ENCODE data around the gene THSD7A. TPM values are rescaled to one million over a fixed set of nuclear protein-coding genes. Genes with fewer than 3 reads are reported as not detected.

The THSD7A gene
- total RNA-seq, 1 donor from 2014 or later, result 3.5 TPM

GRCh38 chr7:11779864-11780674 is 51.9 kb downstream of the THSD7A start:
- no peak overlapping the region for H3K4me3 Mint-ChIP-seq (ENCODE audit: unreplicated experiment)
- TF ChIP-seq CTCF (IDR thresholded peaks at IDR 0.05; ENCODE audit: insufficient read depth, low read depth, low read length), result no peak
- Histone ChIP-seq H2AFZ (ENCODE audit: low read depth, low read length) (no peak overlapping the region), H3K9ac (ENCODE audit: low read length) (no peak overlapping the region), H4K20me1 (ENCODE audit: insufficient read depth, low read length) (no peaks in the 10 kb centered on the region), H3K79me2 (ENCODE audit: insufficient read depth, low read length) (no peaks in the 10 kb centered on the region), H3K4me3 (ENCODE audit: insufficient read depth, low read depth, low read length) (no peak overlapping the region), H3K4me1 (ENCODE audit: insufficient read depth, low read length) (peaks cover 2% of the 10 kb centered on the region), H3K27ac (ENCODE audit: low read depth, low read length) (no peak overlapping the region), H3K36me3 (ENCODE audit: insufficient read depth, low read length) (no peaks in the 10 kb centered on the region), H3K9me3 (ENCODE audit: insufficient read depth, low read depth, low read length) (no peaks in the 10 kb centered on the region), H3K27me3 (ENCODE audit: insufficient read depth, low read length) (no peaks in the 10 kb centered on the region), H3K4me2 (ENCODE audit: low read length) (no peak overlapping the region)
- no peak for DNase-seq (ENCODE audit: low read depth)
- no peaks in the 10 kb centered on the region for H3K4me1 Mint-ChIP-seq (ENCODE audit: low read depth, unreplicated experiment)
- H3K9me3 Mint-ChIP-seq (ENCODE audit: unreplicated experiment), result no peaks in the 10 kb centered on the region
- FAIRE-seq, result no peak
- no peak overlapping the region for H3K27ac Mint-ChIP-seq (ENCODE audit: unreplicated experiment)
- no peaks in the 10 kb centered on the region for H3K36me3 Mint-ChIP-seq (ENCODE audit: low read depth, unreplicated experiment)
- no peaks in the 10 kb centered on the region for H3K27me3 Mint-ChIP-seq (ENCODE audit: low read depth, unreplicated experiment)

- no peaks in the 10 kb centered on the region for H3K4me1 Mint-ChIP-seq (ENCODE audit: low read depth, unreplicated experiment)
- Histone ChIP-seq H3K27me3 (ENCODE audit: insufficient read depth, low read length) (no peaks in the 10 kb centered on the region), H3K27ac (ENCODE audit: low read depth, low read length) (no peak overlapping the region), H3K4me3 (ENCODE audit: insufficient read depth, low read depth, low read length) (no peak overlapping the region), H3K4me1 (ENCODE audit: insufficient read depth, low read length) (no peaks in the 10 kb centered on the region), H3K9me3 (ENCODE audit: insufficient read depth, low read depth, low read length) (no peaks in the 10 kb centered on the region), H3K4me2 (ENCODE audit: low read length) (no peak overlapping the region), H4K20me1 (ENCODE audit: insufficient read depth, low read length) (no peaks in the 10 kb centered on the region), H3K79me2 (ENCODE audit: insufficient read depth, low read length) (no peaks in the 10 kb centered on the region), H3K9ac (ENCODE audit: low read length) (no peak overlapping the region), H3K36me3 (ENCODE audit: insufficient read depth, low read length) (no peaks in the 10 kb centered on the region), H2AFZ (ENCODE audit: low read depth, low read length) (no peak overlapping the region)
- no peak for DNase-seq (ENCODE audit: low read depth)
- H3K9me3 Mint-ChIP-seq (ENCODE audit: unreplicated experiment), result no peaks in the 10 kb centered on the region
- H3K4me3 Mint-ChIP-seq (ENCODE audit: unreplicated experiment), result no peak overlapping the region
- H3K27ac Mint-ChIP-seq (ENCODE audit: unreplicated experiment), result no peak overlapping the region
- FAIRE-seq, result no peak
- H3K36me3 Mint-ChIP-seq (ENCODE audit: low read depth, unreplicated experiment), result no peaks in the 10 kb centered on the region
- H3K27me3 Mint-ChIP-seq (ENCODE audit: low read depth, unreplicated experiment), result no peaks in the 10 kb centered on the region
- TF ChIP-seq CTCF (IDR thresholded peaks at IDR 0.05; ENCODE audit: insufficient read depth, low read depth, low read length) (no peak), EZH2 (IDR thresholded peaks at IDR 0.05; ENCODE audit: insufficient read depth, low read length) (no peak)
Observed at GRCh38 chr7:11776039-11776438, 56.0 kb downstream of the THSD7A start.

- H3K4me3 Mint-ChIP-seq (ENCODE audit: unreplicated experiment), result no peak overlapping the region
- H3K9me3 Mint-ChIP-seq (ENCODE audit: unreplicated experiment), result no peaks in the 10 kb centered on the region
- Histone ChIP-seq H3K9ac (ENCODE audit: low read length) (no peak overlapping the region), H2AFZ (ENCODE audit: low read depth, low read length) (no peak overlapping the region), H3K36me3 (ENCODE audit: insufficient read depth, low read length) (no peaks in the 10 kb centered on the region), H3K4me3 (ENCODE audit: insufficient read depth, low read depth, low read length) (no peak overlapping the region), H4K20me1 (ENCODE audit: insufficient read depth, low read length) (no peaks in the 10 kb centered on the region), H3K4me2 (ENCODE audit: low read length) (no peak overlapping the region), H3K79me2 (ENCODE audit: insufficient read depth, low read length) (no peaks in the 10 kb centered on the region), H3K27ac (ENCODE audit: low read depth, low read length) (no peak overlapping the region), H3K4me1 (ENCODE audit: insufficient read depth, low read length) (no peaks in the 10 kb centered on the region), H3K9me3 (ENCODE audit: insufficient read depth, low read depth, low read length) (no peaks in the 10 kb centered on the region), H3K27me3 (ENCODE audit: insufficient read depth, low read length) (no peaks in the 10 kb centered on the region)
- DNase-seq (ENCODE audit: low read depth) (no peak), FAIRE-seq (no peak)
- no peak overlapping the region for H3K27ac Mint-ChIP-seq (ENCODE audit: unreplicated experiment)
- TF ChIP-seq CTCF (IDR thresholded peaks at IDR 0.05; ENCODE audit: insufficient read depth, low read depth, low read length), result no peak
- TF ChIP-seq EZH2 (IDR thresholded peaks at IDR 0.05; ENCODE audit: insufficient read depth, low read length), result no peak
- H3K4me1 Mint-ChIP-seq (ENCODE audit: low read depth, unreplicated experiment), result no peaks in the 10 kb centered on the region
- no peaks in the 10 kb centered on the region for H3K36me3 Mint-ChIP-seq (ENCODE audit: low read depth, unreplicated experiment)
- no peaks in the 10 kb centered on the region for H3K27me3 Mint-ChIP-seq (ENCODE audit: low read depth, unreplicated experiment)
Observed at GRCh38 chr7:11775401-11775800, 56.6 kb downstream of the THSD7A start.
